Fibroblast of skin of back (primary cell): ENCODE data around the gene ANTKMT.

Experiments used
- DNase-seq: peaks from one replicate; pipeline ENCODE4 v3.0.0-alpha.2; 2013

ANTKMT gene

DNA sequence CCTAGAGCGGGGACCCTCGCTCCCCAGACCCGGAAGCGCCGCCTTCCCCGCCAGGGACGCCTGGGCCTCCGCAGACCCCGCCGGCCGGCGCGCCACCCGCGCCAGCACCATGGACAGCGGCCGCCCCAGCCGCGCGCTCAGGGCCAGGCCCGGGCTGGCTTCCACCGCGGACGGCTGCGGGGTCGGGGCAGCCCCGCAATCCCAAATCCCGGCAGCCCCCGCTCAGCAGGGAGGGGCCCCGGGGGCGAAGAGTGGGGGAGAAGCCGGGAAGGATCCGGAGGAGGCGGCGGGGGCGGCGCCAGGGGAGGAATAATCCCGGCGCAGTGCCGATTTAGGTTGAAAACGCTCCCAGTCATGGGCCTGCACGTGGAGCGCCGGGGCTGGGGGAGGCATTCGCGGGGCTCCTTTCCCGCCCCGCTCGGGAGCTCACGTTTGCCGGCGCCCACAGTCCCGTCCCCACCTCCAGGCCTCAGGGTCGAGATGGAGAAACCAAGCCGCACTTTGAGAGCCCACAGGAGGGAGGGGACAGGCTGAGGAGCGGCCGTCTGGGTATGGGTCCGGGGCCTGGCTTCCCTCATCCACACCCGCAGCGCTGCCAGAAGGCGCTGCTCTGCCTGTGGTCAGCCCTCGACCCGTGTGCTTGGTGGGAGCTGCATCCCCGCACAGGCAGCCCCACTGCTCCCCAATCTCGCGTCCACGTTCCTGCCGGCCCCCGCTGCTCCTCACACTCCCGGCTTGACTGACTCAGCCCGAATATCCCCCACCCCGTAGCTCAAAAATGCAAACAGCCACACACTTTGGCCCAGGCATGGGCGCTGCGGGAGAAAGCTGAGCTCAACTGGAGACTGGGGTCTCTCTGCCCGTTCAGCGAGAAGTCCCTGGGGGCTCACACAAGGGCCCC is 20.0 kb upstream of the ANTKMT start:
- DNase-seq, result no peak

DNA sequence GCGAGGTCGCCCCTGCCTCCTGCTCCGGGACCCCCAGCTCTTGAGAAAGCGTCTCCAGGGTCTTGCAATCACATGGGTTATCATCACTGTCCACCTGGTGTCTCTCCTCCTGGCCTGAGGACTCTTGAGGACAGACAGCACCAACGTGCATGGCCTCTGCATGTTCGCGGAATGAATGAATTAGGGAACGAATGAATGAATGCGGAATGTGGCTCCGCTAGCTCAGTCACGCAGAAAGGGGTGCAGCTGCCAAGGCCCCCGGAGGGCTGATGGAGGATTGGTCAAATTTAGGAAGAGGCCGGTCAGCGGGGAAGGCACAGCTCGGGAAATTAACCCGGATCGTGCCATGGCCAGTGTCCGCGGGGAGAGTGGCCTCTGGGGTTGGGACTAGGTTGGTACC is 18.6 kb upstream of the ANTKMT start:
- no peak for DNase-seq

DNA sequence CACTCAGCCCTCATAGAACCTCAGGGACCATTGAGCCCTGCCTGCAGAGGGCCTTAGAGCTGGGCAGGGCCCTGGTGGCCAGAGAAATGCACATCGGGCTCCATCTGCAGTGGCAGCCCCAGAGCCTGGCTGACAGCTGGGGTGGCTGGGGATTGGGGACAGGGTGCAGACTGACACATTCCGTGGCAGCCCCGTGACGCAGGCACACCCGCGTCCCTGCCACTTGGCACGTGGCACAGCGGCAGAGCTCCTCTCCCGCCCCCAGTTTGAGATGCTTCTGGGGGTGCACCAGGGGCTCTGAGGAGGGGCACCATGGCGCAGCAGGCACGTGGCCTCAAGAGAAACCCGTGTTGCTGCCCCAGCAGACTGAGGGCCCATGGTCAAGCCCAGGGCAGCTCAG is 17.5 kb upstream of the ANTKMT start:
- DNase-seq, result no peak

DNA sequence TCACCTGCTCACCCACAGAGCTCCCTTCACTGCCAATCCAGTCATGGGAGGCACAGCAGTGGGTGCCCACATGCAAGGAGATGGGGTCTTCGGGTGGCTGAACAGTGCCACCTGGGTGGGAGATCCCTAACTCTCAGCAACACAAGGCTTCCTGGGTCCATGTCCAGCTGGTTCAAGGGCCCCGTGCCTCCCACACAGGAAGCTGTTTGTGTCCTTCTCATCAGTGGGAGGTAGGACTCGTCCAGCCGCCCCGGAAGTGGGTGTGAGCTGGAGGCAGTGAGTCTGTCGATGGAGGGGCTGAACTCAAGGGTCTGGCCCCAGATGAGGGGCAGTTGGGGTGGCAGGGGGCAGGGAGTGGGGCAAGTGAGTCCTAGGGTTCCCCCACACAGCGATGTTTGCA is 16.9 kb upstream of the ANTKMT start:
- DNase-seq, result no peak

DNA sequence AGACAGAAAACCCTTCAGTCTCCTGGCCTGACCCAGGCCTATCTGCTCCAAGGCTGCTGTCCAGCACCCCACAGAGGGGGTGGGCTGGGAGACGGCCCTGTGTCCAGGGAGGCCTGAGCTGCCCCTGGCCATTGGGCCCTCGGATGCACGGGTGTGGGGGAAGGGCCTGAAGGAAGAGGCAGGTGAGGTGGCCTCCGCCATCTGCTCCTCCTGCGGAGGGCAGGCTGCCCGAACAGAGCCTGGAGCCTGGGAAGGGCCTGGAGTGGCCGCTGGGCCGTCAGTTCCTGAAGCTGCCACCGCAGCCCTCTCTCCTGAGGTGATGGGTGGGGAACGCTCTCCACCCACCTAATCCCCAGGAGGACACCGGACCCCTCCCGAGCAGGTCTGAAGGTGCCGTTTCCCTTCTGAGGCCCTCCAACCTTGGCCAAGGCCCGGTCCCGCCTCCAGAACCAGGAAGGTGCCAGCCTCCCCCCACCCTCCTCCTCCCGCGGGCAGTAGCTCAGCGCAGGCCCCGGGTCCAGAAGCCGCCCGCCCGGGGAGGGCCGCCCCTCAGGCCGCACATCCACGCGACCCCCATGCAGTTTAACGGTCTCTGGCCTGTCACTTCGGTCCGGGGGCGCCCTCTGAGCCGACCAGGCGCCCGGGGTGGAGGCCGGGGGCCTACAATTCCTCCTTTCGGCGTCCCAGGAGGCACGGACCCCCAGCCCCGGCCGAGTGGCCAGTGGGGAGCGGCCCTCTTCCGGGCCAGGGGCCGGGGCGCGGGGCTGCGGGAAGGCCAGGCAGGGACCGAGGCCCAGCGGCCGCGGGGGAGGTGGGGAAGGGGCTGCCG is 16.2 kb upstream of the ANTKMT start:
- DNase-seq, result no peak

DNA sequence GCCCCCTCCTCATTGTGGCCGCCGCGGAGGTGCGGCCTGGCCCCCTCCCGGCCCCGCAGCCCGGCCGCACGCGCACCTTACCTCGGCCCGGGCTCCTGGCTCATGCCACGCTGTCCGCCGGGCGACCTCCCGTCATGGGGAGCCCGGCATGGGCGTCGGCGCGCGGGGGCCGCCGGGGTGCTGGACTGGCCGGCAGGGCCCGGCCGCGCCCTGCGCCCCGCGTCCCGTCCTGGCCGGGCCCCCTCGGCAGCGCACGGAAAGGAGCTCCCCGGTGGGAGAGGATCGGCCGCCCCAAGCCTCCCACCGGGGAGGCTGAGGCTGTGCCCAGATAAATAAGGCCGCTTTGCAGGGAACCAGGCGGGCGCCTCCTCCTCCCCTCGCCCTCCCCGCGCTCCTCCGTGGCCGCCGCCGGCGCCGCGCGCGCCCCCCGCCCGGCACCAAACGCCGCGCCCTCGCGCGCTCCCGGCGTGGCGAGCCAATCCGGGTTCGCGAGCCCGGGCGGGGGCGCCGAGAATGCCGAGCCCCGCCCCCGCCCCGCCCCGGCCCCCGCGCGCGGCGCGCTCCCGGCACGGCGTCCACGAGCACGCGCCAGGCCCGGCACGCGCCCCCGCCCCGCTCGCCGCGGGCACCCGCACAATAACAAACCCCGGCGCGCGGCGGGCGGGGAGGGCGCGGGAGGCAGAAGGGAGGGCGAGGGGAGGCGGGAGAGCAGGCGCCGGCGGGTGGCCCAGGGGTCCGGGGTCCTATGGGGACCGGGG is 15.3 kb upstream of the ANTKMT start, which contains the start of gene FBXL16:
TSS of gene FBXL16 (minus strand) at position 371 of the 758 bp plus-strand sequence. CDS start 8,396 bp downstream, outside the sequence.
- DNase-seq, result no peak

DNA sequence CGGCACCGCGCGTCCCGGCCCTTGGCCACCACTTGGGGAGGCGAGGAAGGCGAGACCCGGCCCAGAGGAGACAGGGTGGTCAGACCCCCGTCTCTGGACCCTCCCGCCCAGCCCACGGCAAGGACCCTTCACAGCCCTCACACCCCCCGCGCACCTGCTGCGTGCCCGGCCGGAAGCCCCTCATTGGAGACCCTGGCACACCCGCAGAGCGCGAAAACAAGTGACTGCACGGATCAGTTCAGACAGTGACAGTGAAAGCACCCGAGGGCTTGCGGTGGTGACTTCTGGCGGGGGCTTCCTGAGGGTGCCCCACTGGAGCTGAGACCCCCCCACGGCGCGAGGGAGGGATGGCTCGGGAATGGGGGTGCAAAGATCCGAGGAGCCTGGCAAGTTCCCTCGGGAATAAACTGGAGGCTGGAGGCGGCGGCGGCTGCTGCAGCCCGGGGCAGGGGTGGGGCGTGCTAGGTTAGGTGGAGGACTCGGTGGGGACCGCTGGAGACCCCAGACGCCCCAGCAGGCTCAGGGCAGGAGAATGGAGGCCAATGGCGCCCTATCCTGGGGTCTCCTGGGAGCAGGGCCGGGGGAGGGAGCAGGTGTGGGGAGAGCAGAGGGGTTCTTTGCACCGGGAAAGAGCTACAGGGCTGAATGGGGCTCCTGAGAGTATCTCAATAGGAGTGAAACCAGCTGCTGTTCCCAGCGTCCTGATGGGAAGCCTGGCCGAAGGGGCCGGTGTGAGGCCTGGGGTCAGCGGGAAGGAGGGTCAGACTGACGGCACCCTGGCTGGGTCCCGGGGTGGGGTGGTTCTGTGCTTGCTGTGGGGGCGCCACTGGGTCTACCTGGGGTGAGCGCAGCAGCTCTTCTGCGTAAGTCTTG is 14.5 kb upstream of the ANTKMT start:
- no peak for DNase-seq

DNA sequence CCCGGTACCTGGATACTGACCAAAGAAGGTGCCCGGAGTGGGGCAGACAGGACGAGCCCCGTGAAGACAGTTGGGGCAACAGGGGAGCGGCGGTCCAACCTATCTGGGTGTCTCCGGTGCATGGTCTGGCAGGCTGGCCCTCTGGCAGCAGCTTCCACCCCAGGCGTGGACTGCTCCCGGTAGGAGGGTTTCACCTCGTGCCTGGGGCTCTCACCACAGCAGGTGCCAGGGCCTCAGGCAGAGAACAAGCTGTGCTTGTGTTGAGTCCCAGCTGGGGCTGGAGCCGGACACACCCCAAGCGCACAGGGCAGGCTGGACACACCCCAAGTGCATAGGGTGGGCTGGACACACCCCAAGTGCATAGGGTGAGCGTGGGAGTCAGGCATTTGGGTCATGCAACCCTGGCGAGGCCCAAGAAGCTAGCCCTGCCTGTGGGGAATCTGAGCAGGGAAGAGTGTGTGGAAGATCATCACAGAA is 13.8 kb upstream of the ANTKMT start:
- DNase-seq, result no peak

DNA sequence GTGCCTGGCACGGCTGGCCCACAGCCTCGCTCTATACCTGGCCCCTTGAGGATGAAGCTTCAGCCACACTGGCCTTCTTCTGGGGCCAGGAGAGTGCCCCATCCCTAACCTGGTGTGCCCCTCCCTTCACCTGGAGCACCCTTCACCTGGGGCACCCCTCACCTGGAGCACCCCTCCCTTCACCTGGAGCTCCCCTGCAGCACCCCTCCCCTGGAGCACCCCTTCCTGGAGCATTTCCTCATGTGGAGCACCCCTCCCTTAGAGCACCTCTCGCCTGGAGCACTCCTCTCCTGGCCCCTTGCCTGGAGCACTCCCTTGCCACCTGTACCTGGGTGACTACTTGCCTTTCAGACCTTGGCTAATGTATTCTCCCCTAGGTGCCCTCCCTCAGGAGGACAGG is 12.9 kb upstream of the ANTKMT start:
- DNase-seq, result no peak

DNA sequence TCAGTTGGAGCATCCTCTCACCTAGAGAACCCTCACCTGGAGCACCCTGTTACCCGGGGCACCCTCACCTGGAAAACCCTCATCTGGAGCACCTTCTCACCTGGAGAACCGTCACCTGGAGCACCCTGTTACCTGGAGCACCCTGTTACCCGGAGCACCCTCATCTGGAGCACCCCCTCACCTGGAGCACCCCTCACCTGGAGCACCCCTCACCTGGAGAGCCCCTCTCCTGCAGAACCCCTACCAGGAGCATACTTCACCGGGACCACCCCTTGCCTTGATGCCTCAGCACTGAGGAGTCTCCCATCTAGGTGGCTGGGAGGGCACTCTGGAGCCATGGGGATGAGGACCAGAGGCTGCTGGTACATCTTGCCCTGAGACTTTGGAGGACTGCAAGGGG is 12.0 kb upstream of the ANTKMT start:
- DNase-seq, result no peak

DNA sequence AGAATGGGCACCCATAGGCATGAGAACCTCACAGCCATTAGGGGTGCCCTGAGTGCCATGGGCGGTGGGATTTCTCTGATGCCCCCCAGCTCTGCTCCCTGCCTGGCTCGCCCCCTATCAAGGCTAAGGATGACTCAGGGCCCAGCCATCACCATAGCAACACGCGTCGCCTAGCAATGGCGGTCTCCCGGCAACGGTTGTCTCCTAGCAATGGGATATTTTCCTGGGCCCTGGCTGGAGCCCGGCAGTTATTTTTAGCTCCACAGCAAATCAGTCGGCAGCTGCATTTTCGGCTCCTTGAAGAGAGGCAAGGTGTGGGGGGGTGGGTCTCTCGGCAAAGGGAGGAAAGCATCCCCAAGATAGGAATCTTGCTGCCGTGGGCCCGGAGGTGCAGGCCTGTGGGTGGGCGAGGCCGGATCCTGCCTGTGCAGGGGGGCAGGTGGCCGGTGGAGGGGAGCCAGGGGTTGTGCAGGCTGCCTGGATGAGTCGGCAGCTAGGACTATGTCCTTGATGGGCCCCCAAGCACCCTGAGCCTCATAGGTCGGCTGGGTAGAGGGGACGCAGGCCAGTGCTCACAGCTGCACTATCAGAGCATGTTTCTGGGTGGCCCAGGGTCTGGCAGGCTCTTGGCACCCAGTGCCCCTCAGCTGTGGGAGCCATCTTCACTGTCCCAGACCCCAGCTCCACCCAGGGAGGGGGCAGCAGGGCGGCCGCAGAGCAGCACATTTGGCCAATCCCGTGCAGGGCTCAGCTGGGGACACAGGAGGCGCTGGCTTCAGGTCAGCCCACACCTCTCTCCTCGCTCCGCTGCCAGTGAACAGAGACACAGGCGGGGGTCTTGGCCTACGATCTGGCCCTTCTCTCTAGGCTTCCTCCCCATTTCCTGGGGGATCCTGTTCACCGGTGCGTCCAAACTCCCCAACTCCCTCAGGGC is 11.1 kb upstream of the ANTKMT start:
- DNase-seq, result peak; percentile 85

DNA sequence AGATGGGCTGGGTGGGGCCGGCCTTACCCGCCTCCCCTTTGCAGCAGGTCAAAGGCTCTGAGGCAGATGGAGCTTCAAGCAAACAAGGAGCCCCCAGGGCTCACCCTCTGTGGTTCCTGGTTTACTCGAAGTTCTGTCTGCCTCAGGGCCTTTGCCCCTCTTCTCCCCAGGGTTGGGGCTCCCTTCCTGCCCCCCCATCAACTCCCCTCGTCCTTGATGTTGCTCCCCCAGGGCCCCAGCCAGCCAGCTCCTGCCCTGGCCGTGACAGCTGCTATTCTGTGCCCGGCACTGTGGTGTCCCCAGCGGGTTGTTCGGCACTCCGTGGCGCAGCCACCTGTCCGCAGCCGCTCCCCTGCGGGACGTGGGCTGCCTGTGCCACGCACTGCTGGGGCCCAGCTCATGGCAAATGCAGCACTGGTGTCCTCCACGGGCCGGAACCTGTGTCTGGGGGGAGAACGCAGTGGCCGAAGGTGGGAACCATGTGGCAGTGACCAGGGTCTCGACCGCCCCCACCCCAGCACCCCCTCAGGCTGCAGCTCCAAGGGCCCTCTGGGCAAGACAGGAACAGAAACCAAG is 10.4 kb upstream of the ANTKMT start:
- DNase-seq, result no peak

DNA sequence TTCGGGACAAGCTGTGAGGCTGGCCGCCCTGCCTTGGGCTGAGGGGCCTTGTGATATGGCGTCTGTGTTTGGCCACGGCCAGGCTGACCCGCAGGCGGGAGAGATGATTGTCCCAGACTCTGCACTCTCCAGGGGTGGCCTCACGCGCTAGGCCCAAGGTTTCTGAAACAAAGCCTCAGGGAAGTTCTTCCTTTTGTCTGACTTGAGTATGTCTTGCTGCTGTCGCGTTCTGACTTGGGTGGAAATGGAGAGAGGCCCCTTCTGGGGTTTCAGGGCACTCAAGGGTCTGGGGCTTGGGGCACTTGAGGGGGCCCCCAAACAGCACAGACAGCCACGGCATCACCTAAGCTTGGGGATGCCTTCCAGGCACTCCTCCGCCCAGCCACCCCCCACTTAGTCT is 9.9 kb upstream of the ANTKMT start:
- DNase-seq, result no peak

DNA sequence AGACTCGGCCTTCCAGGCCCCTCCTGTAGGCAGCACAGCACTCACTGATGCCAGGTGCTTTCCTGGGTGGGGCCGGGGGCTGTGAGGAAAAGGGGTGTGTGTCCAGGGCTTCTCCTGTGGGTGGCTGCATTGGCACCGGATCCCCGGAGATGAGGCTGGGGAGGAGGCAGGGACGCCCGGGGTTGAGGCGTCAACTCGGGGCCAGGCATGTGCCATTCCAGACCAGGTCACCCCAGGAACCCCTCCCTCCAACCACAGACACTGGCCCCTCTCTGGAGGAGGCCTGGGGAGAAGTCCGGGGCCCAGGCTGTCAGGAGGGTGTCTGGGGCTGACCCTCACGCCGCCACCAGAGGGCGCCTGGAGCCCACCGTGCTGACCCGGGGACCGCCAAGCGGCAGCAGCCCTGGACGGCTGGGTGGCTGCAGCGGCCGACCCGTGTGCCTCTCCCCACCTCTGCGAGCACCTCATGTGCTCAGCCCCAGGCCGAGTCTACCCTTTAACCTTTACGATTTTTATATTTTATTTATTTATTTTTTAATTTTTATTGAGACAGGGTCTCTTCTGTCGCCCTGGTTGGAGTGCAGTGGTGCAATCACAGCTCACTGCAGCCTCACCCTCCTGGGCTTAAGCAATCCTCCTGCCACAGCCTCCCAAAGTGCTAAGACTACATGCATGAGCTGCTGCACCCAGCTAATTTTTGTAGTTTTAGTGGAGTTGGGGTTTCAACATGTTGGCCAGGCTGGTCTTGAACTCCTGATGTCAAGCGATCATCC is 9.2 kb upstream of the ANTKMT start:
- DNase-seq, result peak; percentile 60

DNA sequence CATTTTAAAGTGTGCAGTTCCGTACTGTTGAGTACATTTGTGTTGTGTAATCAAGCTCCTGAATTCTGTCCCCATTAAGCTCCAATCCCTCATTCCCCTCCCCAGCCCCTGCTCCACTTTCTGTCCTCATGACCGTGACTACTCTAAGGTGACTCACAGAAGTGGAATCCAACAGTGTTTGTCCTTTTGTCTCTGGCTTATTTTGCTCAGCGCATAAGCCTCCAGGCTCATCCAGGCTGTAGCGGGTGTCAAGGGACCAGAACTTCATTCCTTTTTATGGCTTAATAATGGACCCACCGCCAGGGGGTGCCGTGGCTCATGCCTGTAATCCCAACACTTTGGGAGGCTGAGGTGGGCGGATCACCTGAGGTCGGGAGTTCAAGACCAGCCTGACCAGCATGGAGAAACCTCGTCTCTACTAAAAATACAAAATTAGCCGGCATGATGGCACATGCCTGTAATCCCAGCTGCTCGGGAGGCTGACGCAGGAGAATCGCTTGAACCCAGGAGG is 8.2 kb upstream of the ANTKMT start:
- peak; percentile 98 for DNase-seq

DNA sequence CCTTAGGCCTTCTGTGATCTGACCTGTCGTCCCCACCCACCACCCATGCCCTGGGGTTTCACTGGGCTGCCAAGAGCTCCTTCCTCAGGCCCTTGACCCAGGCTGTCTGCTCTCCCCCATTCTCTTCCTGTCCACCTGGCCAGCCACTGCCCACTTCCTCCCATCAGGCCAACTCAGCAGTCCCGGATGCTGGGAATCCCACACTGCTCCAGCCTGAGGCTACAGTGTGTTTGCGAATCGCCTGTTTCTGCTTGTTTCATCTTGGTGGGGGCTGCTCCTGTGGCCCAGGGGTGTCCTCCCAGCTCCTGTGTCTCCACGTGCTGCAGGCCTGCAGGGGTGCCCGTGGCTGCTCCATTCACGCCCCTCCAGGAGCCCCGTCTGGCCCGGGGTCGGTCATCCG is 6.9 kb upstream of the ANTKMT start:
- DNase-seq, result no peak

DNA sequence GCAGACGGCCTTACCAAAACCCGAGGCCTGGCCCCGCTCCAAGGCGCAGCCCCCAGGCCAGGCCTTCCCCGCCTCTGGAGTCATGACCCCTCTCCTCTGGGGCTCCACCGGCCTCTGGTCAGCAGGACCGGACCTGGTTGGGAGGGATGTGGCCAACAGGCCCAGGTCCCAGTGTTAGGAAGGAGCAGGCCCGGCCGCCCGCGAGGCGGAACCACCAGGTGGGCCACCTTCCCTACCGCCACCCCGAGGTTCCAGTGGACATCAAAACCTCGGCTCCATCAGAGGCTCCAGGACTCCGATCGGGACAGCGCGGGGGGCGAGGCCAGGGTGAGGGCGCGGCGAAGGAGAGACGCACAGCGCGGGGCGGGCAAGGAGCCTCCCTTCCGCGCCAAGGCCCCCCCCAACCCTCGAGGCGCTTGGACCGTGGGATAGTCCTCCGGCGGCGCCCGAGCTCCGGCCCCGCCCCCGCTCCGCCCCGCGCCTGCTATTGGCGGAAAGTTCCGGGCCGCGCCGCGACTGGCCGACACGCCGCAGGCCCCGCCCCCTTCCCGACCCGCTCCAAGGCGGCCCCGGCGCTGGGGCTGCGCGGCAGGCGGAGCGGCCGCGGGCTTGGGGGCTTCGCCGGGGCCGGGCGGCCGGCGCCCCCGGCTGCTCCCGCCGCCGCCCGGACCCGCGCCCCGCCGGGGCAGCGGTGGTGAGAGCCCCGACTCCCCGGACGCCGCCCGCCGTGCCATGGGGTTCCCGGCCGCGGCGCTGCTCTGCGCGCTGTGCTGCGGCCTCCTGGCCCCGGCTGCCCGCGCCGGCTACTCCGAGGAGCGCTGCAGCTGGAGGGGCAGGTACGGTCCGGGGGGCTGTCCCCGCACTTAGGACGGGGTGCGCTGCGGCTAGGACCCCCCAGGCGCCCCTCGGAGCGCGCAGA is 6.1 kb upstream of the ANTKMT start, which contains the start of gene METRN:
TSS of gene METRN (plus strand) at position 561 of the 919 bp plus-strand sequence. CDS start at position 733, 172 bp downstream.
- peak; percentile 87 for DNase-seq
